Spleen (tissue), 7 donors: Measurements from ENCODE around the gene MAMDC2.

ENCODE experiments used
- POLR2A ChIP-seq, 3 donors: fragments of 450-650 bp; IDR thresholded peaks; one replicate each; pipeline ENCODE4 v1.5.1; 2017; ENCODE audit warnings: antibody characterized with exemption in 3 of 3, mild to moderate bottlenecking in 1 of 3
- POLR2AphosphoS5 ChIP-seq, 3 donors: sonication (generic); formaldehyde crosslinking; IDR thresholded peaks; one replicate each; pipeline ENCODE4 v1.5.1; 2017; ENCODE audit warnings: antibody characterized with exemption in 3 of 3
- TF ChIP-seq, protein P1 (sequence below), 11 experiments: fragments of 200-600 bp in 7 of 11; fragments of 450-650 bp in 4 of 11; sonication (generic) in 4 of 11; IDR thresholded peaks in 8 of 11; conservative IDR thresholded peaks in 3 of 11; 1 replicate in 7 of 11; 2 replicates in 4 of 11; pipeline versions ENCODE4 v1.4.0 to v1.8.0; 2016 to 2021; ENCODE audit warnings: antibody characterized with exemption in 11 of 11, inconsistent platforms in 4 of 11, mild to moderate bottlenecking in 1 of 11
- donor health status: DM: no; HTN: no; CAD: no; lungs with moderate emphysema.
- donor health status: DM: no; HTN: no; CAD: no.
- donor health status: DM: no; HTN: no; CAD: no.

DNA sequence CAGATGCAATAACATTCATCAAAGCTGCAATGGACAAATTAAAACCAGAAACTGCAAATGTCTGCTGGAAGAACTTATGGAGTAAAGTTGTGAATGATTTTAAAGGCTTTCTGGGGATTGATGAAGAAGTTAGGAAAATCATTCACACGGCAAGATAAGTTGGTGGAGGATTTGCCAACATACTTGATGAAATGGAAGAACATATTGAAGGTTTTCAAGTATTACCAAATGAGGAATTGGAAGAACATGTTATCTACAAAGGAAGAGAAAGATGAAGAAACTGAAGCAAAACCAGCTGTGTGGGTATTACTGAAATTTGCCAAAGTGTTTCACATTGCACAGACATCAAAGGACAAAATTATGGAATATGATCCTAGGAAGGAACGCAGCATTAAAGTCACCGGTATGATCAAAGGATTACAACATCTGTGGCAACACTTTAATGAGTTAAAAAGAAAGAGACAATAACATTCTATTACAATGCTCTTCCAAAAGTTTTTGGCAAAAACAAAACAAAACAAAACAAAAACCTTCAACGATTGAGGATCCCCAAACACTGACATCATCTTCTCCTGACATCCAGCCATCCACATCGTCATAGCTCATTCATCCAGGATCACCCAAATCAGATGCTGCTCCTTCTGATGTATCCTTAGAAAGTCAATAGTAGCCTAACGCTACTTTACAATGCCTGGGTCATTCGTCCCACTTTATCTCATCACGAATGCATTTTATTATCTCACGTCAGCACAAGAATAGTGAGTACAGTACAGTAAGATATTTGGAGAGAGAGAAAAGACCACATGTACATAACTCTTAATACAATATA lies 153.8 kb downstream of the MAMDC2 start:
- TF ChIP-seq POLR2A (IDR thresholded peaks at IDR 0.05) (no peak), POLR2AphosphoS5 (IDR thresholded peaks at IDR 0.05) (no peak)
- TF ChIP-seq, protein P1, sequence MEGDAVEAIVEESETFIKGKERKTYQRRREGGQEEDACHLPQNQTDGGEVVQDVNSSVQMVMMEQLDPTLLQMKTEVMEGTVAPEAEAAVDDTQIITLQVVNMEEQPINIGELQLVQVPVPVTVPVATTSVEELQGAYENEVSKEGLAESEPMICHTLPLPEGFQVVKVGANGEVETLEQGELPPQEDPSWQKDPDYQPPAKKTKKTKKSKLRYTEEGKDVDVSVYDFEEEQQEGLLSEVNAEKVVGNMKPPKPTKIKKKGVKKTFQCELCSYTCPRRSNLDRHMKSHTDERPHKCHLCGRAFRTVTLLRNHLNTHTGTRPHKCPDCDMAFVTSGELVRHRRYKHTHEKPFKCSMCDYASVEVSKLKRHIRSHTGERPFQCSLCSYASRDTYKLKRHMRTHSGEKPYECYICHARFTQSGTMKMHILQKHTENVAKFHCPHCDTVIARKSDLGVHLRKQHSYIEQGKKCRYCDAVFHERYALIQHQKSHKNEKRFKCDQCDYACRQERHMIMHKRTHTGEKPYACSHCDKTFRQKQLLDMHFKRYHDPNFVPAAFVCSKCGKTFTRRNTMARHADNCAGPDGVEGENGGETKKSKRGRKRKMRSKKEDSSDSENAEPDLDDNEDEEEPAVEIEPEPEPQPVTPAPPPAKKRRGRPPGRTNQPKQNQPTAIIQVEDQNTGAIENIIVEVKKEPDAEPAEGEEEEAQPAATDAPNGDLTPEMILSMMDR (IDR thresholded peaks at IDR 0.05 in 8 of 11, conservative IDR thresholded peaks at IDR 0.05 in 3 of 11): no peak
